NCI-H524 (cell line): Measurements from ENCODE around the gene HPN.
"Not testable (repeated sequence)": the region's sequence is repeated elsewhere in the genome, so short reads cannot be mapped to it uniquely, and the experiment has no call there.

Source experiments
- DNase-seq, 2 experiments: peaks; one replicate each; lab custom pipeline; 2025; lab: John Stamatoyannopoulos, UW

Gene HPN

GRCh38 chr19:35042954-35043604, 1.6 kb downstream of the HPN start:
- no peak for DNase-seq

DNA sequence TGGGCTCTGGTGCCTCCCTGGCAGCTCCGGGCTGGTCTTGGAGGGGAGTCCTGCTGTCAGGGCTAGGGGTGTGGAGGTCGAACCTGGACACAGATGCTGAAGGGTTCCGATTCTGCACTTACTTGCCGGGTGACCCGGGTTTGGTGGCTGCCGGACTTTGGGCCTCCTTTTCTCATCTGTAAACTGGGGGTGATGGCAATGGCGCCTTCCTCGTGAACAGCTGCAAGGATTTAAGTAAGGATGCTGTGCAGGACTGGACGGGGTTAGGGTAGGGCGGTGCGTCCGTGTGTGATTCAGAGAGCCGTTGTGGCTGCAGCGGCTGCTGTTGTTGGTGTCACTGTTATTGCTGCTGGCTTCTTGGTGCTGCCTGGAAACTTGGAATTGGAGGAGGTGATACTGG, 2.4 kb downstream of the HPN start:
- DNase-seq = no peak

- DNase-seq = peak; percentile 48 to 57
These were observed 3.0 kb downstream of the HPN start for GRCh38 chr19:35044317-35045117.

GRCh38 chr19:35045667-35046300, 4.3 kb downstream of the HPN start:
- DNase-seq = peak in 1 of 2 experiments; percentile 35

DNA sequence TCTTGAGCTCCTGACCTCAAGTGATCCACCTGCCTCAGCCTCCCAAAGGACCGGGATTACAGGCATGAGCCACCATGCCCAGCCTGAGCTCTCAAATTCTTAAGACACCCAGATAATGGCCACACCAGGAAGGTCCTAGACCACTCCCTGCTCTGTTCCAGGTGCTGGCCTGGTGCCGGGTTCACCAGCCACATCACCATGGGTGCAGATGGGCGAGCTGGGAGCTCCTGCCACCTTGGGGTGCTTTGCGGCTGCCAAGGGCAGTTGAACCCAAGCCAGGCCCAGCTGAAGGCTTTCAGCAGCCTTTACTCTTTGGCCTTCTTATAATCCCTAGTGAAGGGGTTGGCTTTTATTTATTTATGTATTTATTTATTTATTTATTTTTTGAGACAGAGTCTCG, 4.9 kb downstream of the HPN start:
- no peak for DNase-seq

DNA sequence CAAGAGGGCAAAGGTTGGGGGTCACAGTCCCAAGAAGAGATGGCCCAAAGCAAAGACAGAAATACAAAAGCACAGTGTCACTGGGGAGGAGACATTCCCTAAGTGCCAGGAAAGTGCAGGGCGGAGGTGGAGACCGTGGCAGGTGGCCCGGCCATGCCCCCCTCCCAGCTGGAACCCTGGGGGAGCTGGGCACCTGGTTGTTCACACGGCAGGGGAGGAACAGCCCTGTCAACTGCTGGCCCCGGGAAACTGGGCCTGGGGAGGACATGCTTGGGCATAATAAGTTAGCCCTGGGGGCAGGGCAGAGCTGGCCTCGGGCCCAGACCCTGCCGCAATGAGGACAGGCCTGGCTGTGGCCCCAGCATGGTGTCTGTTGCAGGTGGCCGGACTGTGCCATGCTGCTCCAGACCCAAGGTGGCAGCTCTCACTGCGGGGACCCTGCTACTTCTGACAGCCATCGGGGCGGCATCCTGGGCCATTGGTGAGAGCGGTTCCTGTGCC, 7.4 kb downstream of the HPN start:
- DNase-seq = peak in 1 of 2 experiments; percentile 68

- DNase-seq = no peak
These were observed 7.9 kb downstream of the HPN start for GRCh38 chr19:35049456-35049855.

DNA sequence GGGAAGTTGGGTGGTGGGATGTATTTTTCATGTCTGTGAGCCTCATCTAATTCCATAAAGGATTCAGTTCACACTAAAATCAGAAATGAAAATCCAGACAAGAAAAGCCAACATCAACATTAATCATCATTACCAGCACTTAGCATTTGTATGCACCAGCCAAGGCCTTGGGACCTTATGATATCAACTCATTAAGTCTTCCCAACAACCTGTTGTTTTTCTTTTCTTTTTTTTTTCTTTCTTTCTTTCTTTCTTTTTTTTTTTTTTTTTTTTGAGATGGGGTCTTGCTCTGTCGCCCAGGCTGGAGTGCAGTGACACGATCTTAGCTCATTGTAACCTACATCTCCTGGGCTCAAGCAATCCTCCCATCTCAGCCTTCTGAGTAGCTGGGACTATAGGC, 9.1 kb downstream of the HPN start:
- DNase-seq = not testable (repeated sequence)

DNA sequence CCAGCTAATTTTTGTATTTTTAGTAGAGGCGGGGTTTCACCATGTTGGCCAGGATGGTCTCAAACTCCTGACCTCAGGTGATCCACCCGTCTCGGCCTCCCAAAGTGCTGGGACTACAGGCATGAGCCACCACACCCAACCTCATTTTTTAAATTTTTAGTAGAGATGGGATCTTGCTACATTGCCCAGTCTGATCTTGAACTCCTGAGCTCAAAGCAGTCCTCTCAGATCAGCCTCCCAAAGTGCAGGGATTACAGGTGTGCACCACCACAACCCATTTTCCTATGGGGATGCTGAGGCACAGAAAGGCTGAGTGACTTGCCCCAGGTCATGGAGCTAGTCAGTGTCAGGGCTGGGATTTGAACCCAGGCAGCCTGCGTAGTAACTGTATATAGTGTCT, 9.7 kb downstream of the HPN start:
- DNase-seq = not testable (repeated sequence)

GRCh38 chr19:35051796-35052195, 10.3 kb downstream of the HPN start:
- no peak for DNase-seq

GRCh38 chr19:35052599-35053190, 11.2 kb downstream of the HPN start:
- no peak for DNase-seq

GRCh38 chr19:35053667-35054293, 12.3 kb downstream of the HPN start:
- DNase-seq = no peak

DNA sequence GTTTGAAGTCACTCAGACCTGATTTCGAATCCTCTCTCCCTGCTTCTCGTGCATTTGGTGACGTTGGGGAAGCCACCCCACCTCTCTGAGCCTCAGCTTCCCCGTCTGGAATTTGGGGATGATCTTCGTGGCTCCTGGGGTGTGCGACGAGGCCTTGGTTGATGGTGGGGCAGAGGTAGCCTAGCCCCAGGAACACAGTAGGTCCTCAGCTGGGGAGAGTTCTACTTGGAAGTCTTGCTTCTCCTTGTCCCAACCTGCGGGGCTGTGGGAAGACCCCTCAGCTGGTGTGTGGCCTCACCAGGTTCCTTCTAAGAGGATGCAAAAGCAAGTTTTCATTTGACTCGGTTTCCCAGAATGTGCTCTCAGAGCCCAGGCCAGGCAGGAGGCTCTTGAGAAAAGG, 13.1 kb downstream of the HPN start:
- no peak for DNase-seq

DNA sequence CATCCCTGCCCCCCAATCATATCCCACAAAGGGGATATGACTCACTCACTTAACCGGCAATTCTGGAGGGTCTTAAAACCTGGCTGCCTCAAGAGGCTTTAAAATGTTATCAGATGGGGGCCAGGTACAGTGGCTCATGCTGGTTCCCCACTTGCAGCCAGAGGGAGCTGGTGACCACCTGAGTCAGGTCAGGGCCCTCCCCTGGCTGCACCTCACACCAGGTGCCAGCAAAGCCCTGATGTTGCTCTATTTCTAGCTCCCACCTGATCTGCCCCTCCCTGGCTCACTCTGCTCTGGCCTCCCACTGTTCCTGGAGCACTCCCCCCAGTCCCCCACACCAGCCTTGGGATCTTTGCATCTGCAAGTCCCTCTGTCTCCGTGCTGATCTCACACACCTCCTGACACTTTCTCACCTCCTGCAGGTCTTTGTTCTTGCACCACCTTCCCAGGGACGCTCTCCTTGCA, 14.2 kb downstream of the HPN start:
- peak; percentile 33 to 58 for DNase-seq

DNA sequence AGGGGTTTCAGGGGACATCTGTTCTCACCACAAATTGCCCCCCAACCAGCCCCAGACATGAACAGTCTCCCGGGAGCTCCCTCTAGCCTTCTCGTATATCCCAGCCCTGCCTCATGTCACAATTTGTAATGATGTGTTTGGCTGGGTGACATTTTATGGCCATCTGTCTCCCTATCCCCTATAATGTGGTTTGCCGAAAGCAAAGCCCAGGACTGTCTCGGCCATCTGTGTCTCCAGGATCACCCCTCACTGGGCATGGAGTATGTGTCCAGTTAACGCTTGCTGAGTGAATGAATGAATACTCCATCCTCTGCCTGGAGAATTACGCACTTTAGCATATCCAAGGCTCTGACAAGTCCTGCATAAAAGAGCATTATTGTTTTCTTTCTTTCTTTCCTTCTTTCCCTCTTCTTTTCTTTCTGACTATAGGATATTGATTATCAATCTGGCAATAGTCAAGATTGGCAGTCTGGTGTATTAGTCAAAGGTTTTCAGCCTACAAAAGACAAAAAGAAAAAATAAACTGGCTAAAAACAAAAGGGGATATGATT, 15.1 kb downstream of the HPN start:
- DNase-seq = peak; percentile 72 to 96

GRCh38 chr19:35058370-35058769, 16.8 kb downstream of the HPN start:
- no peak for DNase-seq

DNA sequence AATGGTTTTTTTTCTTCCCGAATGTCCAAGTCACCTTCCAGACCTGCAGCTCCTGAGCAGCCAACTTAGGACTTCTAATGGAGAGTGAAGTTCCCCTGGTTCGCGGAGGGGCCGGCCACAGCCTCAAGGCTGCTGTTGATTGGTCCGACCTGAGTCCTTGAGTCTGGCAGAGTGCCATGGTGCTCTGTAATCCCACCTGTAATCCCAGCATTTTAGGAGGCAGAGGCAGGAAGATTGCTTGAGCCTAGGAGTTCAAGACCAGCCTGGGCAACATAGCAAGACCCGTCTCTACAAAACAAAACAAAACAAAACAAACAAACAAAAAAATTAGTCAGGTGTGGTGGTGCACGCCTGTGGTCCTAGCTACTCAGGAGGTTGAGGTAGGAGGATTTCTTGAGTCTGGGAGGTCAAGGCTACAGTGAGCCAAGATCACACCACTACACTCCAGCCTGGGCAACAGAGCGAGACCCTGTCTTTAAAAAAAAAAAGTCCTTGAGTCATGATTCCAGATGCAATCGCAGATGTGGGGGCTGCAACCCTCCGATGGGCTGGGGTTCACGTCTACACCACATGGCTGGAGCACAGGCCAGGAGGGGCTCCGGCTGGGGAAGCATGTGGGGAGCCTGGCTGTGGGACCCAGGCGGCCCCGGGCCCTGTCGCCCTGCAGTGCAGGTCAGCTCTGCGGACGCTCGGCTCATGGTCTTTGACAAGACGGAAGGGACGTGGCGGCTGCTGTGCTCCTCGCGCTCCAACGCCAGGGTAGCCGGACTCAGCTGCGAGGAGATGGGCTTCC, 17.7 kb downstream of the HPN start:
- DNase-seq = peak in 1 of 2 experiments; percentile 25

GRCh38 chr19:35059799-35060091, 18.2 kb downstream of the HPN start:
- no peak for DNase-seq

DNA sequence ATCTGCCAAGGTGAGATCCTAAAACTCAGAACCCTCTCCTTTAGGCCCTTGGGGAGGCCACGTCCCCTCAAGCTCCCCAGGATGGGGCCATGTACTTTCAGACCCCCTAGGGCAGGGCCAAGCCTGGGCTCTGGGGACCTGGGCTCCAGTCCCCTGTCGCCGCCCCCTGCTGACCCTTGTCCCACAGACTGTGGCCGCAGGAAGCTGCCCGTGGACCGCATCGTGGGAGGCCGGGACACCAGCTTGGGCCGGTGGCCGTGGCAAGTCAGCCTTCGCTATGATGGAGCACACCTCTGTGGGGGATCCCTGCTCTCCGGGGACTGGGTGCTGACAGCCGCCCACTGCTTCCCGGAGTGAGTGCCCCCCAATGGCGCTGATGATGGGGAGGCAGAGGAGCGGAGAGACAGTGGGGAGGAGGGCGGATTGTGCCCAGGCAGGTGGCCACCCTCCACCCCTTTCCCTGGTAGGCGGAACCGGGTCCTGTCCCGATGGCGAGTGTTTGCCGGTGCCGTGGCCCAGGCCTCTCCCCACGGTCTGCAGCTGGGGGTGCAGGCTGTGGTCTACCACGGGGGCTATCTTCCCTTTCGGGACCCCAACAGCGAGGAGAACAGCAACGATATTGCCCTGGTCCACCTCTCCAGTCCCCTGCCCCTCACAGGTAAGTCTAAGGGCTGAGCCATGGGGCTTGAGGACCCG, 18.8 kb downstream of the HPN start:
- DNase-seq = no peak
